HG02840 (cell line): Measurements from ENCODE around the gene DYRK1A.
"Not testable (repeated sequence)": the region's sequence is repeated elsewhere in the genome, so short reads cannot be mapped to it uniquely, and the experiment has no call there.

Experiments
- ATAC-seq: cut with Tn5 transposase; IDR thresholded peaks from one replicate; pipeline ENCODE4 v1.9.1; 2021; ENCODE audit warnings: mild to moderate bottlenecking, moderate library complexity, moderate number of reproducible peaks; ENCODE audit not compliant: unreplicated experiment, low FRiP score

DYRK1A gene

DNA sequence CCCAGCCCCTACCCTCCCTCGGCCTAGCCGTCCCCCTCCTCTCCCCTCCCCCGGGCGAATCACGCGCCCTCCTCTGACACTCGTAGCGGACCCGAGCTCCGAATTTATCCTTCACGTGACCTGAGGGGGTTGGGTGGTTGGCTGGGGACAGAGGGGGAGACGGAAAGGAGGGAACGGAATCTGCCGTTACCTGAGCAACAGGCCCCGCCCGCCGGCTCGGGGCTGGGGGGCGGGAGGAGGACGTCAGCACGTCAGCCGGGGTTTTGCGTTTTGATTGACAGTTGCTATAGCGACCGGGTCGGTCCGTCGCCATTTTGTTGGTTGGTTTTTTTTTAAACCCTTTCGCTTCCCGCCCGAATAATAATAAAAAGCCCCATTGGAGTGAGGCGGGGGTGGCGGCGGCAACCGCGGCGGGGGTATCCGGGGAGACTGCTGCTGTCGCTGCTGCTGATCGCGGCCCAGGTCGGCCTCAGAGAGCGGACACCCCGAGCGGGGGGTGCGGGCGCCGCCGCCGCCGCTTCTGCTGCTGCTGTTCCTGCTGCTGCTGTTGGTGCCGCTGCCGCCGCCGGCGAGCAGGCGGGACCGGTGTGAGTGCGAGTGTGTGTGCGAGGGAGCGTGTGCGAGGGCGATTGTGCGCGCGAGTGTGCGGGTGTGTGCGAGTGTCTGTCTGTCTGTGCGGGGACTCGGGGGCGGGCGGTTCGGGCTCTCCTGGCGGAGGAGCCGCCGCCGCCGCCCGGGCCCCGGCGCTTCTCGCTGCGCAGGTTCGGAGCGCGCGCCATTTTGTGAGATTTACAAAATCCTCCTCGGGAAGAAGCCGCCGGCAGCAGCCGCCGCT, at the start of gene DYRK1A:
Gene DYRK1A (plus strand): TSS at position 292 of the 835 bp plus-strand sequence. CDS start 53,602 bp downstream, outside the sequence.
- peak; percentile 72 for ATAC-seq

GRCh38 chr21:37319551-37319950, 47.0 kb upstream of the DYRK1A start:
- ATAC-seq, result no peak

- ATAC-seq, result no peak
These were observed 44.5 kb upstream of the DYRK1A start for GRCh38 chr21:37322084-37322483.

GRCh38 chr21:37324558-37324957, 42.0 kb upstream of the DYRK1A start:
- ATAC-seq, result no peak

GRCh38 chr21:37328147-37328546, 38.4 kb upstream of the DYRK1A start:
- ATAC-seq, result not testable (repeated sequence)

GRCh38 chr21:37331411-37331810, 35.2 kb upstream of the DYRK1A start:
- ATAC-seq, result no peak

- no peak for ATAC-seq
These were observed 31.5 kb upstream of the DYRK1A start for GRCh38 chr21:37335053-37335452.

DNA sequence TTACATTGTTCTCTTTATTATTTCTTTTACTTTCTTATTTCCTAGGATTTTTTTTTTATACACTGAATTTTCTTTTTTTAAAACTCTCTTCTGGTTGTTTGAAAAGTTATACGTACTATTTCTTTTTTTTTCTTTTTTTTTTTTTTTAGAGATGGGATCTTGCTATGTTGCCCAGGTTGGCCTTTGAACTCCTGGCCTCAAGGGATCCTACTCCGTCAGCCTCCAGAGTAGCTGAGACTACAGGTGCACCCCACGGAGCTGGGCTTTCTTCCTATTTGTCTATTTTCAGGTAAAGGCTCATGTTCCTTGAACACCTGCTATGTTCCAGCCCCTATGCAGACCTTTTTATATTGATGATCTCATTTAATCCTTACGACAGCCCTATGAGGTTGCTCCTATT, 29.4 kb upstream of the DYRK1A start:
- no peak for ATAC-seq

- ATAC-seq, result no peak
These were observed 28.7 kb upstream of the DYRK1A start for GRCh38 chr21:37337831-37338230.

DNA sequence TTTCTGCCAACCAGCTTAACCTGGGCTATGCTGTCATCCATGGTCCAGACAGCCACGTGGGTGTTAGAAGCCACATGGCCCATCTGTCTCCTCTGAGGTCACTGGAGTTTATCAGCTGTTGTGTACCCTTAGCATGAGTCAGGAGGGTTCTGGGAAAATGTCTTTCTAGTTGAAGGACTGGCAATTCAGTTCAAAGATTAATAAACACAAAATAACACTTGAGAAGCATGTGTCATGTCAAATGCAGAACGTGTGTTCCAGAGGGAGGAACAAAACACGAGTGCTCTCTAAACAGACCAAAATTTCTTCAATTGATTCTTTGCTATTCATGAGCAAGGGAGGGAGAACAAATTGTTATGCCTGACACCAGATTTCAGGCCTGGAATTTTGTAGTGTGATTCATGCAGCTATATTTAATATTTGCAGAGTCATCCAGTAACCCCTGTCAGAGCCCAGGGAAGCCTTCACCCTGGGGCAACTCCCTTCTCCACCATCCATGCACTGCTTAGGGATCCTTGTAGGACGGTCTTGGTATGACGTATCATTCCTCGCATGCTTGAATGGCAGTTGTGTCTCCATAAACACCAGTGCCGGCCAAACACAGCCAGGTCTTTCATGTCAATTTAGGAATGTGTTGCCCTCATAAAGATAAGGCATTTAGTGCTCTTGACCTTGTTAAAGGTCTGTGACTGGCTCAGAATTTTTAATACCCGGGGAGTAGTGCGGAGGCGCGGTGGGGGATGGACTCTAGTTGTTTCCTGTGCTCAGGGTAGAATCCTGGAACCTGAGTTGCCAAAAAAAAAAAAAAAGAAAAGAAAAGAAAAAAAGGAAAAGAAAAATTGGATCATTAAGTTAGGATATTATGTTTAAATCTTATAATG, 27.7 kb upstream of the DYRK1A start:
- ATAC-seq, result no peak

- no peak for ATAC-seq
These were observed 27.0 kb upstream of the DYRK1A start for GRCh38 chr21:37339552-37339939.

- ATAC-seq, result no peak
These were observed 25.2 kb upstream of the DYRK1A start for GRCh38 chr21:37341254-37341960.

- ATAC-seq, result no peak
These were observed 24.4 kb upstream of the DYRK1A start for GRCh38 chr21:37342046-37342632.

GRCh38 chr21:37346841-37347430, 19.6 kb upstream of the DYRK1A start:
- no peak for ATAC-seq

DNA sequence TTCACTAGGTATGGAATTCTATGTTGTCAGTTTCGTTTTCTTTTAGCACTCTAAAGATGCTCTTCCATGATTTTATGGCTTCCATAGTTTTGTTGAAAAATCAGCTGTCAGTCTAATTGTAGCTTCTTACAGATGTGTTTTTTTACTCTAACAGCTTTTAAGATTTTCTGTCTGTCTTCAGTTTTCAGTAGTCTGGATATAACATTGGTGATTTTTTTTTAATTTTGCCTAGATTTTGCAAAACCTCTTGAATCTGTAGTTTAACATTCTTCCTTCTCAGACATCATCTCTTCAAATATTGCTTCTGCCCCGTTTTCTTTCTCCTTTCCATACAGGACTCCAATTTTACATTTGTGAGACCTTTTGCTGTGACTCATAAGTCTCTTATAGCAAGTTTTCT, 17.9 kb upstream of the DYRK1A start:
- ATAC-seq, result no peak

DNA sequence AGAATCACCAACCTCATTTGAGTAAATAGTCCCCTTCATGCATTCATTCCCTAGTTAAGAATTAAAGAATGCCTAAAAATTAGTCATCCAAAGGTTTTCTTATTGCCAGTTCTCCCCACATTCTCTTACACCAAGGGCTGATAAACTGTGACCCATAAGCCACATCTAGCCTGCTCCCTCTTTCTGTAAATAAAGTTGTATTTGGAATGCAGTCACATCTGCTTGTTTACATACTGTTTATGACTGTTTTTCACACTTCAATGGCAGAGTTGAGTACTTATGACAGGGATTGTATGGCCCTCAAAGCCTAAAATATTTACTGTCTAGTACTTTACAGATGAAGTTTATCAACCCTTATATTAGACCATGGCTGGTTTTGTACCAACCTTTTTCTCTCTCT, 16.1 kb upstream of the DYRK1A start:
- no peak for ATAC-seq

- no peak for ATAC-seq
These were observed 9.9 kb upstream of the DYRK1A start for GRCh38 chr21:37356706-37357105.

- no peak for ATAC-seq
These were observed 8.9 kb upstream of the DYRK1A start for GRCh38 chr21:37357691-37358090.

DNA sequence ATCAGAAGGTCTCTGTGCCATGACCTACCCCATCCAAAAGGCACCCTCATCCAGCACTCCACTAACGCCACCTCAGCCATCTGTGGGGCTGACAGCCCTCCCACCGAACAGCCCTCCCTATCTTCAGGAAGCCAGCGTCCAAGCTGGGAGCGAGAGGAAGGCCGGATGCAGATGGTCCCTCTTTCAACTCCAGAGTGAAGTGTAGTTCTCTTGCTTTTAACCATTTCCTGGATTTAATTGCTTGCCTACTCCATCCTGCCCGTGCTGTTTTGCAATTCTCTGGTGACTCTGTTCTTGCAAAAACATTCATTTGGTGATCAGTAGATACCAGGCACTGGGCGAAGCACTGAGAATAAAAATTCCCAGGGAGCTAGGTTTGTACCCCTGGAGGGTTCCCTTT, 8.2 kb upstream of the DYRK1A start:
- no peak for ATAC-seq

- no peak for ATAC-seq
These were observed 2.6 kb upstream of the DYRK1A start for GRCh38 chr21:37363936-37364335.
